Immature natural killer cell (primary cell): Measurements from ENCODE around the gene HOXB1. TPM values are rescaled to one million over a fixed set of nuclear protein-coding genes. Genes with fewer than 3 reads are reported as not detected.

Experiments used
- DNase-seq, 3 donors: peaks; one replicate each; pipeline ENCODE4 v3.0.0; 2022; ENCODE audit warnings: mixed read lengths in 1 of 3
- H3K27ac Mint-ChIP-seq, 6 donors: one replicate each; pipeline ENCODE4 v1.8.0; 2020; ENCODE audit warnings: mixed read lengths in 6 of 6, mild to moderate bottlenecking in 5 of 6, inconsistent platforms in 4 of 6, moderate library complexity in 3 of 6
- H3K27me3 Mint-ChIP-seq, 3 donors: one replicate each; pipeline ENCODE4 v1.8.0; 2020 to 2021; ENCODE audit warnings: low read depth in 3 of 3, mild to moderate bottlenecking in 3 of 3, mixed read lengths in 3 of 3, moderate library complexity in 3 of 3, inconsistent platforms in 1 of 3
- H3K36me3 Mint-ChIP-seq, 3 donors: one replicate each; pipeline ENCODE4 v1.8.0; 2020; ENCODE audit warnings: mixed read lengths in 3 of 3, inconsistent platforms in 2 of 3, mild to moderate bottlenecking in 2 of 3
- H3K4me1 Mint-ChIP-seq, 2 donors: one replicate each; pipeline ENCODE4 v1.8.0; 2020; ENCODE audit warnings: inconsistent platforms in 2 of 2, mild to moderate bottlenecking in 2 of 2, mixed read lengths in 2 of 2, moderate library complexity in 1 of 2
- H3K4me3 Mint-ChIP-seq, 5 donors: one replicate each; pipeline ENCODE4 v1.8.0; 2020; ENCODE audit warnings: mild to moderate bottlenecking in 5 of 5, mixed read lengths in 5 of 5, inconsistent platforms in 3 of 5, moderate library complexity in 3 of 5
- H3K9me3 Mint-ChIP-seq, 6 donors: one replicate each; pipeline ENCODE4 v1.8.0; 2020; ENCODE audit warnings: mild to moderate bottlenecking in 6 of 6, mixed read lengths in 6 of 6, inconsistent platforms in 4 of 6, moderate library complexity in 3 of 6
- polyA plus RNA-seq, 3 donors: library from polyadenylated mRNA; unstranded; fragments of 300-500 nt; fragmentation: Illumina TruSeq; gene quantifications; one replicate each; pipeline ENCODE4 v1.2.3, GENCODE V29; 2021

HOXB1 gene
- not detected for polyA plus RNA-seq

DNA sequence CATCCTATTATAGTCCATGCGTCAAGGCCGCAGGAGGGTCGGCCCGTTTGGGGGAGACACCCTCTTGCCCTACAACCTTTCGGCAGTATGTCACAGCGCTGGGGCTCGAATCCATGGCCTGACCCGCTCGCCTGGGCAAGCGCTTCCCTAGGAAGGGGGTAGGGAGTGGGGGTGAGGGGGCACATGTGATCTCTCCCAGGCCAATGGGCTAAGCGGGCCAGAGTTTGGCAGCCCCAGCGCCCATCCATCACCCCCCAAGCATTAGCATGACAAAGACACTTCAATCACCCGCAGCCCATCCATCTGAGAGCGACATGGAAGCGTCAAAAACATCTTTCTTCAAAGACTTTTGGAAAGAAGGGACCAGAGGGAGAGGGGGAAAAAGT is at the start of gene HOXB1:
Gene HOXB1 (minus strand): TSS at position 125 of the 386 bp plus-strand sequence. CDS start 107 bp downstream, at position 18.
- H3K36me3 Mint-ChIP-seq = peaks cover 0 to 7% (median 7%) of the 10 kb centered on the region in 3 donors
- H3K4me1 Mint-ChIP-seq = peaks cover 2 to 10% of the 10 kb centered on the region in 2 donors
- DNase-seq = no peak
- no peaks in the 10 kb centered on the region for H3K9me3 Mint-ChIP-seq
- peaks cover 3 to 20% (median 4%) of the 10 kb centered on the region in 3 donors for H3K27me3 Mint-ChIP-seq
- H3K4me3 Mint-ChIP-seq = no peak within 1 kb of the TSS
- H3K27ac Mint-ChIP-seq = peak within 1 kb of the TSS in 1 of 6 donors; percentile 53

DNA sequence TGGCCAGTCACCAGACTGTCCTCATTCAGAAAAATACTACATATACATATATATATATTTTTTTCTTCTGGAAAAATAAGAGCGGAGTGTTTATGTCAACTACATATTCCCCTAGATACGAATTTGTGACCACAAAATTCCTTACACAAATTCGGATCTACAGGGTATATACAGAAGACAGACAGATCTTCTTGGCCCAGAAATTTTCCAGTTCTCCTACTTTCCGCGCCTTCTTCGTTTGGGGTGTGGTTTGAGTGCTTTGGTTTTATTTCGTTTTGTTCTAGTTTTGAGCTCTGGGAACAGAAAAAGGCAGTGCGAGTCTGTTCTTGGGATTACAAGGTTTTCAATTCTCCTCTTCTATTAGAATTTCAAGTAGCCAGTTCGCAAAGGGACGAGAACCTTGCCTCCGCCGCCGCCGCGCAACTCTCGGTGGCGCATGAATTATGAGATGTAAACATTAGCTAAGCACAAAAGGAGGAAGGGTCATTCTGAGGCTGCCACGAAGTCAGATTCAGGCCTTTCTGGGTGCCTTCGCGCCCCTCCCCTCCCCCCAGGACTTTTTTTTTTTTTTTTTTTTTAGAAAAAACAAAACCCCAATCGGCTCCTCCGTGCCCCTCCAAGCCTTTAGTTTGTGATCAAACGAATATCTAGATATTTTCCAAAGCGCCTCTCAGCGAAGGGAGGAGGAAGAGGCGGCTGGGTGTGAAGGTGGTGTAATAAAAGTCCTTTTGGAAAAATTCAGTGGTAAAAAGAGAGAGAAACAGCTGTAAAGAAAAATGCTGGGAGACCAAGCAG is 49.1 kb upstream of the HOXB1 start:
- Mint-ChIP-seq H3K36me3 (peaks cover 0 to 4% (median 0%) of the 10 kb centered on the region in 3 donors), H3K27ac (peak overlapping the region in 1 of 6 donors; percentile 53), H3K4me1 (peaks cover 48 to 84% of the 10 kb centered on the region in 2 donors), H3K27me3 (peaks cover 22 to 35% (median 33%) of the 10 kb centered on the region in 3 donors), H3K4me3 (peak overlapping the region; percentile 87 to 97 (median 94)), H3K9me3 (no peaks in the 10 kb centered on the region)
- DNase-seq = no peak

DNA sequence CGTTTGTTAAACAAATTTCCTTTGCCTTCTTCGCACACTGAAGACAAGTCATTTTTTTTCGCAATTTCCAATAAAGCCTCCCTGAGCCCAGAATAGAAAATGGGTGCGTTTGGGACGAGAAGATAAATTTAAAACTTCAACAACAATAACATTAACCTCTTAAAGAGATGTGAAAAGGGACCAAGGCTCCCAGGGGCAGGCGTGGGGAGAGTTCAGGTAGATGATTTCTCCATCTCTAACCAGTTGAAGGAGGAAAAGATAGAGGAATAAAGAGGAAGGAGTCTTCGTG is 48.6 kb upstream of the HOXB1 start:
- DNase-seq = no peak
- peak overlapping the region; percentile 87 to 97 (median 94) for H3K4me3 Mint-ChIP-seq
- H3K4me1 Mint-ChIP-seq = peaks cover 50 to 85% of the 10 kb centered on the region in 2 donors
- H3K36me3 Mint-ChIP-seq = peaks cover 0 to 4% (median 0%) of the 10 kb centered on the region in 3 donors
- H3K27ac Mint-ChIP-seq = peak overlapping the region in 3 of 6 donors; percentile 86 to 91 (median 89)
- H3K27me3 Mint-ChIP-seq = peaks cover 20 to 35% (median 31%) of the 10 kb centered on the region in 3 donors
- H3K9me3 Mint-ChIP-seq = no peaks in the 10 kb centered on the region

DNA sequence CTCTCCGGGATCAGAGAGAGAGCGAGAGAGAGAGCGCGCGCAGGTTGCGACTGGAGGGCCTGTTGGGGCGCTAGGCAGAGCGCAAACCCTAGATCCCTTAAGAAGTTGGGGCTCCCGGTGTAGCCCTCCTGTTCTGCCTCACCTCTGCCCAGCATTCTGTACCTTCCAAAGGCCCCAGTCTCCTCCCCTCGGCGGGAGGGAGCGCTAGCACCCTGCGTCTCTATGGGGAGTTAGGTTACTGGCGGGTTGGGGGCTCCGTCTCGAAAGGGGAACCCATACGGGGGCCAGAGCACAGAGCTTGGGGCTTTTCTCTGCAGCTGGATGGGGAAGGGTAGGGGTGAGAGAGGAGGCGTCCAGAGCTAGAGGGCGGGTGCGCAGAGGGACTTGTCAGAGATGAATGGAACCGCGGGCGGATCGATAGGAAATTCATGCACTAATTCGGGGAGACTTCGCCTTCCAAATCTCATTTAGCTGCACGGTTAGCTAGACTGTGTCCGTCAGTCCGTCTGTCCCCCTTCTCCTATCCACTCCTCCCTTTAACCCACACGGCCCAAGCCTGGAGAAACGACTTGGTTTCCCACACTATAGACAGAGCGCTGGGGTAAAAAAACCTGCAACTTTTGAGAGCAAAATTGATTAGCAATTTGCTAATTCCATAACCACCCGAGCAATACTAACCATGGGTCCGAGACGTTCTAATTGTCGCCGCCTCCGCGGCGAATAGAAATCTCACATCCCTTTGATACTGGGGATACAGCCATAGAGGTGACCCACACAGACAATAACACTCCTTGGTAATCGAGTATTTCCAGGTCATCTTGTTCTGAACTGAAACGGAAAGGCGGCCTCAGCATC is 48.0 kb upstream of the HOXB1 start:
- H3K27me3 Mint-ChIP-seq = peaks cover 16 to 31% (median 31%) of the 10 kb centered on the region in 3 donors
- H3K4me1 Mint-ChIP-seq = peaks cover 54 to 87% of the 10 kb centered on the region in 2 donors
- no peaks in the 10 kb centered on the region for H3K9me3 Mint-ChIP-seq
- DNase-seq = no peak
- peaks cover 0 to 4% (median 0%) of the 10 kb centered on the region in 3 donors for H3K36me3 Mint-ChIP-seq
- H3K27ac Mint-ChIP-seq = peak overlapping the region; percentile 57 to 93 (median 88)
- peak overlapping the region; percentile 87 to 97 (median 94) for H3K4me3 Mint-ChIP-seq

DNA sequence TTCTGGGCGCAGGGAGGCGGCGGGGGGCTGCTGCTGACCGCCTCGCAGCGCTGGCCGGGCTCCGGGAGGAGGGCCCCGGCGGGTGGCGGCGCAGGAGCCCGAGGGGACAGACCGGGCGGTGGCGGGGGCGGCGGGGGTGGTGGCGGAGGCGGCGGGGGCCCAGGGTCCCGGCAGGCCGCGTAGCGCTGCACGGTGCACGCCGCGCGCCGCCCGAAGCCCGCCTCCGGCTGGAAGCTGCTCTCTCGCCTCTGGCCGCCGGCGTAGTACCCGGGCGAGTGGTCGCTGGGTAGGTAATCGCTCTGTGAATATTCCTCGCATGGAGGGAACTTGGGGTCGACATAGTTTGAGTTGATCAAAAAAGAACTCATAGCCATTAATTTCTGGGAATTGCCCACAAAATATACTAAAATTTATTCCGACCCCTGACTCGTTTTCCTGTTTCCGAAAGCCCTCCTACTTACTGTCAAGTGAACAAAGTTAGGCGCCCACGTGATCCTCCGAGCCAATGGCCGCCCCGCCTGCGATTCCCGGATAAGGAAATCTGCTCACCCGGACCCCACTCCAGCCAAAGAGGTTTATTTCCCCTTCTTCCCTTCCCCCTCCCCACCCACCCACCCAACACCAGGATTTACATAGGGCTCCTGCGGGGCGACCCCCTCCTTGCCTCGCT is 47.3 kb upstream of the HOXB1 start, which contains the start of gene HOXB4:
Gene HOXB4 (minus strand): TSS at position 405 of the 670 bp plus-strand sequence. CDS start 31 bp downstream, at position 374.
- Mint-ChIP-seq H3K27me3 (peaks cover 14 to 31% (median 27%) of the 10 kb centered on the region in 3 donors), H3K4me3 (peak within 1 kb of the TSS; percentile 87 to 97 (median 94)), H3K4me1 (peaks cover 60 to 91% of the 10 kb centered on the region in 2 donors), H3K27ac (peak within 1 kb of the TSS; percentile 78 to 93 (median 91)), H3K9me3 (no peaks in the 10 kb centered on the region), H3K36me3 (peaks cover 0 to 4% (median 0%) of the 10 kb centered on the region in 3 donors)
- DNase-seq = peak; percentile 74 to 76 (median 74)

DNA sequence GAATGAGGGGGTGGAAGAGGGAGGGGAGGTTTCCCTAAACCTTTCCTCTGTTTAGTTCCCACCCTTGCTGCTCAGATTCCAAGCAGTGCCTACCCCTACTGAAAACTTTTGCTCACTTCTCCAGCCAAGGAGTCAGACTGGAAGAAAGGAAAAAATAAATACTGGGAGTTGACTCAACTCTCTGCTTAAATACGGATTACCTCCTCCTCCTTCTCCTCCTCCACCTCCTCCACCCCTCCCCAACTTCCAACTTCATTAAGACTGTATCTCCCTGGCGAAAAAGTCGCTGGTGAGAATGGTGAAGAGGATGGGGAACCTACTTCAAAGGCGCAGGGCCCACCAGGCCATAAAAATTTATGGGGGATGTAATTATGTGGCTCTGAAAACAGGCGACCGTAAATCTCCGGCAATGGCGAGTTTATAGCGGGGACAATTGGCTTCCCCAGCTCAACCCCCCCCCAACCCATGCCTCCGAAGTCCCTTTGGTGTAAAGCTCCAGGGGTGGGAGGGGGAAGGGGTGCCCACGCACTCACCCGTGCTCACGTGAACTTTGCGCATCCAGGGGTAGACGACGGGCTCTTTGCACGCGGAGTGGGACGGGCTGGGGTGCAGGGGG is 46.6 kb upstream of the HOXB1 start:
- H3K9me3 Mint-ChIP-seq = no peaks in the 10 kb centered on the region
- no peak for DNase-seq
- H3K27ac Mint-ChIP-seq = peak overlapping the region in 5 of 6 donors; percentile 28 to 89 (median 84)
- H3K4me3 Mint-ChIP-seq = peak overlapping the region; percentile 83 to 90 (median 87)
- peaks cover 58 to 89% of the 10 kb centered on the region in 2 donors for H3K4me1 Mint-ChIP-seq
- peaks cover 14 to 27% (median 21%) of the 10 kb centered on the region in 3 donors for H3K27me3 Mint-ChIP-seq
- H3K36me3 Mint-ChIP-seq = peaks cover 0 to 4% (median 0%) of the 10 kb centered on the region in 3 donors

DNA sequence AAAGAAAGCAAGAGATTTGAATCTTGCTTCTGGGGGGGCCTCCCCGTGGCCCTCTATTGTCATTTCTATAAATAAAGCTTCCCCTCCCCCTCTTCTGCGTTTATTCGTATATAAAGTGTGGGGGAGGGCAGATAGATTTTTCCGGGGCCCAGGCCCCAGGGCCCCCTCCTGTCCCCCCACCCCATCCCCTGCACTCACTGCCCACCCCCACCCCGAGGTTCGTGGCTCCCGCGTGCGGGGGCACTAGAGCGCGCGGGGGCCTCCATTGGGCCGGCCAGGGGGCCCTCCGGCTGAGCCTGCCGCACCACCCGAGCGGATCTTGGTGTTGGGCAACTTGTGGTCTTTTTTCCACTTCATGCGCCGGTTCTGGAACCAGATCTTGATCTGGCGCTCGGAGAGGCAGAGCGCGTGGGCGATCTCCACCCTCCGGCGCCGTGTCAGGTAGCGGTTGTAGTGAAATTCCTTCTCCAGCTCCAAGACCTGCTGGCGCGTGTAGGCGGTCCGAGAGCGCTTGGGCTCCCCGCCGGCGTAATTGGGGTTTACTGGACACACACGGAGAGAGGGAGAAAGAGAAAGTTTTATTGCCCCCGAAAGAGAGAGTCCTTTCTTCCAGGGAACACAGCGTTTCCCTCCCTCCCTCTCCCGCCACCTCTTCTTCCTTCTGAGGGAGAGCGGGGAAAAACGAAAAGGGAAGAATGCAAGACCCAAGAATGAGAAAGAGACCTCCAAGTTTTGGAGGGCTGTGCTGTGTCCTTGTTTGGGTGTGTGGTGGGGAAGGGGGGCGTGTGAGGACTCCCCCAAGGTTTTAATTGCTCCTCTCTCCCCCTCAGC is 45.9 kb upstream of the HOXB1 start:
- Mint-ChIP-seq H3K4me3 (peak overlapping the region; percentile 83 to 90 (median 87)), H3K27me3 (peaks cover 14 to 24% (median 19%) of the 10 kb centered on the region in 3 donors), H3K4me1 (peaks cover 53 to 82% of the 10 kb centered on the region in 2 donors)

DNA sequence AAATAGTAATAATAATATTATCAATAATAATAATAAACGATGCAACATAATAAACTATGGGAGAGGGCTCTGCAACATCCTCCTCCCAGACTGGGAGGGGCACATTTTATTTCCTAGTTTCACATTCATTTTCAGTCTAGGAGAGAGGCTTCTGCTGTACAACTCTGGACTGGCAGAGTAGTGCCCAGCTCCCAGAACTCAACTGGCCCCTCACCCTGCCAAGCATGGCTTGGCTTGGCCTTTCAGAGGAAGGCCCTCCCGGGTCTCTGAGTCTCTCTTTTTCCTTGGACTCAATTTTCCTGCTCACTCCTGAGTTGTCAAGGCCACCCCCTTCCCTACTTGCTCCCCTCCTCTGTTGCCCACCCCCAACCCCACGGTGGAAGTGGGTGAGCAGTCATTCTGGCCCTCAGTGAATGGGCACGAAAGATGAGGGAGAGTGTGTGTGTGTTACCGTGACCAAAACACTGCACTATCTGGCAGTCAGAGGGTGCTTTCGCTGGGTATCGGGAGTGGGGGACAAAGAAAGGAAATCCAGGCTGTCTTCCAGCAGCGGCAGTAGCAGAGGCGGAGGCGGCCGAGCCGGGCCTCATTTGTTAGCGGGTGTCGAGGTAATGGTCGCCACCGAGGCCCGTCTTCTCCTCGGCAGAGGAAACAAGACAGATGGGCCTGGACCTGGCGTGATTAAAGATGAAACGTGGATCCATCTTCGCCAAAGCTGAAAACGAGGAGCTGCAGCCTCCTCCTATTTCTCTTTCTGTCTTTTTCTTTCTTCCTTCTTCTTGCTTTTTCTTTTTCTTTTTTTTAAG is 45.1 kb upstream of the HOXB1 start:
- no peak for DNase-seq
- H3K9me3 Mint-ChIP-seq = no peaks in the 10 kb centered on the region
- H3K27me3 Mint-ChIP-seq = peaks cover 11 to 19% (median 16%) of the 10 kb centered on the region in 3 donors
- H3K27ac Mint-ChIP-seq = peak overlapping the region in 4 of 6 donors; percentile 24 to 63 (median 36)
- peaks cover 0 to 9% (median 7%) of the 10 kb centered on the region in 3 donors for H3K36me3 Mint-ChIP-seq
- peak overlapping the region; percentile 61 to 71 (median 66) for H3K4me3 Mint-ChIP-seq
- H3K4me1 Mint-ChIP-seq = peaks cover 50 to 74% of the 10 kb centered on the region in 2 donors

More for the DNA sequence above, 45.9 kb upstream of the HOXB1 start:
- DNase-seq = no peak
- Mint-ChIP-seq H3K27ac (peak overlapping the region in 2 of 6 donors; percentile 59 to 72), H3K36me3 (peaks cover 0 to 7% (median 3%) of the 10 kb centered on the region in 3 donors), H3K9me3 (no peaks in the 10 kb centered on the region)

DNA sequence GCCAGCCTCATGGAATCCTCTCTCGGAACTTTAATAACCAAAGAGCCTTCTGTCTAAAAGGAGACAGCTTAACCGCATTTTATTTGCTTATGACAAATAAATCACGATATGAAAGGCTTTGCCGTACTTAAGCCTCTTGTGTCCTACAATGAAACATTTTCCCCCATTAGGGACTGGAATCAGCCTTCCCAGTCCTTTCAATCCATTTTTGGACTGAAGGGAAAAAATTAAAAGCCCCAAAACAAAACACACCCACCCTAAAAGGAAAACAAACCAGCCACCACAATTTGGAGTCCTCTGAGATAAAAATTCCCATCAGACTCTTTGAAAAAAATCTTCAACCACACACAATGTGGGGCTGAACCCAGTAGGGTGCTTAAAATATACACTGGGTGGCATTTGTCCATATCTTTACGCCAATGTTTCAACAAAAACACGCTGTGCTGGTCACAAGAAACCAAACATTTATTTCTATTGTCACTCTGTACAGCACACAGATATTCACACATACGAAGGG is 44.3 kb upstream of the HOXB1 start:
- Mint-ChIP-seq H3K36me3 (peaks cover 0 to 7% (median 7%) of the 10 kb centered on the region in 3 donors), H3K27me3 (peaks cover 11 to 14% (median 13%) of the 10 kb centered on the region in 3 donors), H3K9me3 (no peaks in the 10 kb centered on the region), H3K4me3 (peak overlapping the region in 1 of 5 donors; percentile 33), H3K4me1 (peaks cover 50 to 73% of the 10 kb centered on the region in 2 donors), H3K27ac (peak overlapping the region in 2 of 6 donors; percentile 7 to 31)
- DNase-seq = no peak

DNA sequence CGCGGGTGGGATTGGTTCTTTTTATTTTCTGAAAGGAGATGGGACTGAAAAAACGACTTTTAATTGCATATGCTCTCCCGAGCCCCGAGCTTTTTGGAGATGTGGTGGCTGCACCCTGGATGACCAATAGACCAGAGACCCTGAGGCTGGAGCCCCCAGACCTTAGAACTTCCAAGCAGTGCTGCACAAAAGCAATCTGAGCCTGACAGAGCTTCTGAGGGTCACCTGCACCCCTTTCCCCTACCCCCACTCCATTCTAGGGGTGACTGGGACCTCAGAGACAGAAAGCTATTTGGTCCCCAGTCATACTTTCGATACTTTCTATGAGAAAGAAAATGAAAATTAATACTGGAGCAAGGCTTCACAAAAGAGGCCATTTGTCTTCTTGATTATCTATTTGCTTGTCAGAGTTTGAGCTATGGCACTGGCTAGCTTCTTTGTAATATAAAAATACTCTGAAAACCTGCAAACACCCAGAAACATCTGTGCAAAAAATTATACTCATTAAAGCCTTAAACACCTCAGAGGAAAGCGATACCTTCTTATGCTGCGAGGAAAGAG is 43.8 kb upstream of the HOXB1 start:
- DNase-seq = no peak
- Mint-ChIP-seq H3K4me3 (peak overlapping the region in 1 of 5 donors; percentile 45), H3K27me3 (peaks cover 8 to 11% (median 9%) of the 10 kb centered on the region in 3 donors), H3K9me3 (no peaks in the 10 kb centered on the region), H3K27ac (peak overlapping the region in 1 of 6 donors; percentile 7), H3K4me1 (peaks cover 48 to 68% of the 10 kb centered on the region in 2 donors), H3K36me3 (peaks cover 0 to 10% (median 7%) of the 10 kb centered on the region in 3 donors)

DNA sequence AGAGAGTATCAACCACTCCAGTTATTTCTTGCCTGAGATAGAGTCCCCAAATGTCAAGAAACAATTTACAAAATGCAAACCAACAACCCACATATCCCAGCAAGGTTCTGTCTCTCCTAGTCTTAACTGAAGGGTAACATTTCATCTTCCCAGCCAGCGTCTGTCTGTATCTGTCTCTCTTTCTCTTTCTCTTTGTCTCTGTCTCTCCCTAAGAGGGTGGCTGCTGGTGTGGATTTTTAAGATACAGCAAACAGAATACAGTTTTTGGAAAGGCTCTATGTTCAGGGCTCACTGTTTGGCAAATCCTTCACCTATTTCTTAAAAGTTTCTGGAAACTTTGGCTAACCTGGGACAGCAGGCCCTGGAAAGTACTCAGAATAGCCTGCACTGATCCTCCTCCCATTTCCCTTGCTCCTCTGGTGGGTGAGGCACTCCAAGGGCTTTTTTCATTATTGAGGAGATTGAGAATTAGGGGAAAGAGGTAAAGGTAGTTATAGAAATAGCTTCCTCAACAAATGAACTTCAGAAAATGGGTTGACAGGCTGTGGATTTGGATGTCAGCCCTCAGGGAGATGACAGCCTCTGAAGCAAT is 41.1 kb upstream of the HOXB1 start:
- Mint-ChIP-seq H3K27ac (peak overlapping the region in 2 of 6 donors; percentile 18 to 52), H3K36me3 (peaks cover 0 to 17% (median 7%) of the 10 kb centered on the region in 3 donors), H3K4me3 (no peak overlapping the region), H3K9me3 (no peaks in the 10 kb centered on the region), H3K4me1 (peaks cover 26 to 42% of the 10 kb centered on the region in 2 donors), H3K27me3 (peaks cover 0 to 4% (median 0%) of the 10 kb centered on the region in 3 donors)
- DNase-seq = no peak
